Thymus (tissue), 11 donors: ENCODE measurements around the gene SPNS3. TPM values are rescaled to one million over a fixed set of nuclear protein-coding genes. Genes with fewer than 3 reads are reported as not detected.

Source experiments
- DNase-seq, 9 donors: peaks; one replicate each; pipeline ENCODE4 v3.0.0-alpha.2; 2013; ENCODE audit warnings: low spot score in 9 of 9, low read depth in 6 of 9, missing footprints in 1 of 9
- H3K27ac ChIP-seq, 2 donors: one replicate each; pipeline ENCODE4 v1.5.1; 2013; ENCODE audit warnings: control low read depth in 1 of 2, low read depth in 1 of 2, low read length in 1 of 2, mild to moderate bottlenecking in 1 of 2, moderate library complexity in 1 of 2
- H3K27me3 ChIP-seq, 2 donors: one replicate each; pipeline ENCODE4 v1.5.1; 2013; ENCODE audit warnings: low read length in 1 of 2; ENCODE audit not compliant: control insufficient read depth in 2 of 2, insufficient read depth in 1 of 2
- H3K36me3 ChIP-seq, 2 donors: one replicate each; pipeline ENCODE4 v1.5.1; 2013; ENCODE audit warnings: low read length in 1 of 2, mild to moderate bottlenecking in 1 of 2, moderate library complexity in 1 of 2; ENCODE audit not compliant: control insufficient read depth in 2 of 2, insufficient read depth in 2 of 2
- H3K4me1 ChIP-seq, 2 donors: one replicate each; pipeline ENCODE4 v1.5.1; 2013; ENCODE audit warnings: low read length in 2 of 2; ENCODE audit not compliant: control insufficient read depth in 2 of 2, insufficient read depth in 2 of 2
- H3K4me3 ChIP-seq, 2 donors: one replicate each; pipeline ENCODE4 v1.5.1; 2013; ENCODE audit warnings: low read length in 2 of 2, control low read depth in 1 of 2, mild to moderate bottlenecking in 1 of 2
- H3K9me3 ChIP-seq, 2 donors: one replicate each; pipeline ENCODE4 v1.5.1; 2013; ENCODE audit warnings: low read length in 1 of 2, mild to moderate bottlenecking in 1 of 2; ENCODE audit not compliant: control insufficient read depth in 2 of 2, insufficient read depth in 1 of 2
- WGBS: extraction: QIAGEN DNeasy Blood & Tissue Kit; methylation state at CpG from one replicate; pipeline ENCODE4 v1.1.7; 2013; 5-methylcytosine and 5-hydroxymethylcytosine counted together
- polyA plus RNA-seq: library from polyadenylated mRNA; stranded (reverse); fragments of 200-250 nt; gene quantifications from one replicate; pipeline ENCODE4 v1.2.3, GENCODE V29; 2013
- total RNA-seq: library from RNA; stranded (reverse); fragments of 120-200 nt; gene quantifications from one replicate; pipeline ENCODE4 v1.2.4, GENCODE V29; 2013
- donor health status: healthy.

SPNS3 gene
- total and polyA plus RNA-seq, 2 donors, result 9.1 to 11.5 TPM

DNA sequence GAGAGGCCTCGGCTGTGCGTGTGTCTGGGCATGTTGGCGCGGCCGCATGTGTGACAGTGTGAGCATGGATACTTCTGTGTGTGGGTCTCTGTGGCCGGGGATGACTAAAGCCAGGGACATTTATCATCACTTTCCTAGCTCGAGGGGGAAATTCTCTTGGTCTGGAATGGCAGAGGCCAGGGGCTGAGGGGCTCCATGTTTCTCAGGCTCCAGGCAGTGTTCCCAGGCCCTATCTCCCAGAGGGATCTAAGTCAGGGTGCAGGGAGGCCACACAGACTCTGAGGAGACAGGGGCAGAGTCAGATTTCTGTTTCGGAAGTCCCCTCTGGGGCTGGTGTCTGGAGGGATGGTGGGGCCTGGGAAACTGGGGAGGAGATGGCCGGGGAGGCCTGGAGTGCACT lies 41.3 kb downstream of the SPNS3 start:
- peaks cover 8 to 22% of the 10 kb centered on the region in 2 donors for H3K4me1 ChIP-seq
- no peaks in the 10 kb centered on the region for H3K36me3 ChIP-seq
- H3K27ac ChIP-seq, result no peak overlapping the region
- H3K9me3 ChIP-seq, result no peaks in the 10 kb centered on the region
- 96% methylated on average over 9 of the region's 9 CpGs for WGBS
- H3K27me3 ChIP-seq, result no peaks in the 10 kb centered on the region
- DNase-seq, result no peak
- H3K4me3 ChIP-seq, result no peak overlapping the region

DNA sequence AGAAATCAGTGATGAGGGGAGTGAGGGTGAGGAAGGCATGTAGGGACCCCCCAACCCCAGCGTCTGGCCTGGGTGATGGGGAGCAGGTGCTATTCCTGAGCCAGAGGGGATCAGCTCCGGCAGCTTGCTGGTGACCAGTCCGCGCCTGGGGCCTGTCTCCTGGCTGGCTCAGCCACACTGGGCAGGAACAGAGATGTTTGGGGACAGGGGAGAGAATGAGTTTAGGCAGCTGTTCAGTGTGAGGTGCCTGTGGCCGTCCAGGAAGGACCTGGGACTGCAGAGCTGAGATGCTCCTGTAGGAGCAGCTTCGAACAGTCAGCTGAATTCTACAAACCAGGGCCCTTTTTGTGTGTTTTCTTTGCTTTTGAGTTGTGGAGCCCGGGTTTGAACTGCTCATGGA lies 41.7 kb downstream of the SPNS3 start:
- Histone ChIP-seq H3K4me1 (peaks cover 8 to 27% of the 10 kb centered on the region in 2 donors), H3K4me3 (no peak overlapping the region), H3K27ac (no peak overlapping the region), H3K9me3 (no peaks in the 10 kb centered on the region), H3K27me3 (no peaks in the 10 kb centered on the region), H3K36me3 (no peaks in the 10 kb centered on the region)
- DNase-seq, result no peak
- 94% methylated on average over 7 of the region's 7 CpGs for WGBS

DNA sequence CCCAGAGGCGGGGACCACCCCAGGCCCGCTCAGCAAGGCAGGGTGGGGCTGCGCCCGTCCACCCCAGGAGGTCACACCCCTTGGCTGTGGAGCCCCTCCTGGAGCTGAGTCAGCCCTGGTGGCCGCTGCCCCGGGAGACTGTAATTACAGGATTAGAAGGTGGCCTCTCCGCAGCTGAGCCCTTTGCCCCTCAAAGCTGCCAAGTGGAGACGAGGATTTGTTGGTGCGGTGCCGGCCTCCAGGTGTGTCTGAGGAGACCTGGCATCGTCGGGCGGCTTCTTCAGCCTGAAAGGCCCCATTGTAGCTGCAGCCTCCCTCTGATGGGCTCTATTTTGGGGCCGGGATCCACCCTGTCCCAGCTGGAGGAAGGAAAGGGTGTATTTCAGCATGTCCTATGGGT lies 42.3 kb downstream of the SPNS3 start:
- no peak for DNase-seq

DNA sequence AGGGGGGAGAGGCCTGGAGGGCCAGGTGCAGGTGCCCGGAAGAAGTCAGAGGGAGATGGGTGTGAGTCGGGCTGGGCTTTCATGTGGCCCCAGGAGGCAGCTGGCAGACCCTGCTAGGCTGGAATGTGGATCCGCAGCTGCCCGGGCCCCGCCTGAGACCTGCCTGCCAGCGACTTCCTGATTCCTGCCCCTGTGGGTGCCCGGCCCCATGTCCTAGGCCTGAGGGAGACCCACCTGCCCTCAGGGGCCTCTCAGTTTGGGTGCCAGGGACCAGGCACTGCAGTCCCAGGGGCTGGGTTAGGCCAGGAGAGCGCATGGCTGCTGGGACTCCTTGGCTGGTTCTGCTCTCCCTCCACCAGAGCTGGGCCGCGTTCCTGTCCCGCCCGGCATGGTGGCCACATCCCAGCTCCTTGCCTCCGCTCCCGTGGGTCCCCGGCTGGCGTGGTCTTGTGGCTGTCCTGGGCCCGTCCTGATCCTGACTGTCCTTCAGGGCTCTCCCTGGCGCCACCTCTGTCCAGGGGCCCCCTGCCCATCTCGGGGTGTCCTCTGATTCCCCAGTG lies 42.9 kb downstream of the SPNS3 start:
- H3K27ac ChIP-seq, result no peak overlapping the region
- no peak overlapping the region for H3K4me3 ChIP-seq
- no peaks in the 10 kb centered on the region for H3K27me3 ChIP-seq
- H3K36me3 ChIP-seq, result no peaks in the 10 kb centered on the region
- peaks cover 18 to 38% of the 10 kb centered on the region in 2 donors for H3K4me1 ChIP-seq
- peak in 1 of 9 donors; percentile 50 for DNase-seq
- H3K9me3 ChIP-seq, result no peaks in the 10 kb centered on the region
- 70% methylated on average over 19 of the region's 19 CpGs for WGBS

More for the DNA sequence above, 42.3 kb downstream of the SPNS3 start:
- H3K27me3 ChIP-seq, result no peaks in the 10 kb centered on the region
- no peak overlapping the region for H3K27ac ChIP-seq
- H3K4me1 ChIP-seq, result peaks cover 13 to 33% of the 10 kb centered on the region in 2 donors
- no peaks in the 10 kb centered on the region for H3K9me3 ChIP-seq
- no peaks in the 10 kb centered on the region for H3K36me3 ChIP-seq
- 89% methylated on average over 14 of the region's 14 CpGs for WGBS
- H3K4me3 ChIP-seq, result no peak overlapping the region

DNA sequence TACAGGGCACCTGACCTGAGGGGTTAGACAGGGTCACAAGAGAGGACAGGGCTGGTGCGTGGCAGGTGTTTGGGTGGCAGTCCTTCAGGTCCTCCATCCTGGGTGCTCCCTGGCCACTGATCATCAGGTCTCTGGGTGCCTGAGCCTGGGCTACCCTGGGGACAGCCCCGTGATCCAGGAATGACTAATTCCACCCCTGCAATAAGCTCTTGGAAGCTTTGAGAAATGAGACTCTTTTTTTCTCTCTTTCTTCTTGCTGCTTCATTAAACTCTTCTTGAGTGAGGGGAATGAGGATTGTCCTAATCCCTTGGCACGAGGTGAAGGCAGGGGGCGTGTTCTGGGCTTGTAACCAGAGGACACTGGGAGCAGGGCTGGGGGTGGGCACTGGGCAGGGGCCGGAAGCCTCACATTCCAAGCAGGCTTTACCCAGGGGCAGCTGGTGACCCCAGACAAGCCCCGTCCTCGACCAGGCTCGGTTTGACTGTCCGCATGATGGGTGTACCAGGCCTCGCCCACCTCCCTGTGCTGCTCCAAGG lies 43.6 kb downstream of the SPNS3 start:
- Histone ChIP-seq H3K27me3 (no peaks in the 10 kb centered on the region), H3K4me1 (peaks cover 20 to 40% of the 10 kb centered on the region in 2 donors), H3K9me3 (no peaks in the 10 kb centered on the region), H3K27ac (no peak overlapping the region), H3K4me3 (no peak overlapping the region), H3K36me3 (peaks cover 0 to 3% of the 10 kb centered on the region in 2 donors)
- WGBS, result 94% methylated on average over 10 of the region's 10 CpGs
- DNase-seq, result no peak

DNA sequence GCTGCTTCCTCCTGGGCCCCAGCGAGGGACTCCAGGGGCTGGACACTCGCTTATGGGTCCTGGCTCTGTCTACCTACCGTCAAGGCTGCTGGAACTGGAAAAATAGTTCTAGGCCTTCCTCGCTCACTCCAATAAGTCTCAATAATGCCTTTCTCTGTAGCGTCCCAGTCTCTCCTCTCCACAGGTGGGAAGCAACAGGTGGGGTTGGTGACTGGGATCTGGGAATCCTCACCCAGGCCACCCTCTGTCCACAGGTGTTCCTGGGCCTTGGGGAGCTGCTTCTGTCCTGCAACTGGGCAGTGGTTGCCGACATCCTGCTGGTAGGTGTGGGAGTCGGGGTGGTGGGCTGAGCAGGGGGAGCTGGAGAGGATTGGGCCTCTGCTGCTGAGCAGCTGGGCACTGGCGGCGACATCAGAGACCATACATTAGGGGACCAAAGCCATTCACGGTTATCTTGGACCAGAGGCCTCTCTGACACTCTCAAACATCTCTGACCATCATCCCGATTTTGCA lies 44.6 kb downstream of the SPNS3 start:
- Histone ChIP-seq H3K27ac (no peak overlapping the region), H3K9me3 (peaks cover 0 to 3% of the 10 kb centered on the region in 2 donors), H3K4me1 (peaks cover 20 to 43% of the 10 kb centered on the region in 2 donors), H3K27me3 (no peaks in the 10 kb centered on the region), H3K4me3 (no peak overlapping the region), H3K36me3 (peaks cover 0 to 3% of the 10 kb centered on the region in 2 donors)
- 98% methylated on average over 11 of the region's 11 CpGs for WGBS
- DNase-seq, result no peak

DNA sequence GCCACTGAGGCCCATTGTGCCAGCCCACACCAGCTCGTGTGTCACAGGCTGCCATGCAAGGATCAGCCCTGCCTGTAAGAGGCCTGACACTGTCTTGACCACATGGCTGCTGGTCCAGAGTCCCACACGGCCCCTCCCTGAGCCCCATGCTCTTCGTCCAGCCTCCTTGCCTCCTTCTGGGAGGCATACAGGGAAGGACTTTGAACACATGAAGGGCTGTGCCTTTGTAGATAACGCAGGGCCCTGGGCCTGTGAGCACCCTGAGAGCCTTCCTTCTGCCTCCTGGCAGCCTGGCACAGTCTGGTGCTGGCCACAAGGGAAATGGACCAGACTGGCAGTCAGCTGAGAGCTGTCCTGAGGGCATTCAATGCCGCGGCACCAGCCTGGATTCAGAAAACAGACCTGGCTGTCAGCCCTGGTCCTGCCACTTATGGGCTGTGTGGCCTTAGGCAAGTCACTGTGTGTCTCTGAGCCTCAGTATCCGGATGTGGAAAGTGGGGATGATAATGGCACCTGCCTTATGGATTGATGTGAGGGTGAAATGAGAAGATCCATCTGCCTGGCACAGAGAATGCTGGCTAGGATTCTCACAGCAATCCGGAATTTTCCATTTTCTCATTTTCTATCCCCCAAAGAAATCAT lies 45.7 kb downstream of the SPNS3 start:
- DNase-seq, result no peak
- no peaks in the 10 kb centered on the region for H3K27me3 ChIP-seq
- WGBS, result 98% methylated on average over 8 of the region's 8 CpGs
- no peak overlapping the region for H3K27ac ChIP-seq
- H3K4me1 ChIP-seq, result peaks cover 20 to 43% of the 10 kb centered on the region in 2 donors
- H3K9me3 ChIP-seq, result peaks cover 0 to 3% of the 10 kb centered on the region in 2 donors
- H3K36me3 ChIP-seq, result peaks cover 0 to 3% of the 10 kb centered on the region in 2 donors
- H3K4me3 ChIP-seq, result no peak overlapping the region

DNA sequence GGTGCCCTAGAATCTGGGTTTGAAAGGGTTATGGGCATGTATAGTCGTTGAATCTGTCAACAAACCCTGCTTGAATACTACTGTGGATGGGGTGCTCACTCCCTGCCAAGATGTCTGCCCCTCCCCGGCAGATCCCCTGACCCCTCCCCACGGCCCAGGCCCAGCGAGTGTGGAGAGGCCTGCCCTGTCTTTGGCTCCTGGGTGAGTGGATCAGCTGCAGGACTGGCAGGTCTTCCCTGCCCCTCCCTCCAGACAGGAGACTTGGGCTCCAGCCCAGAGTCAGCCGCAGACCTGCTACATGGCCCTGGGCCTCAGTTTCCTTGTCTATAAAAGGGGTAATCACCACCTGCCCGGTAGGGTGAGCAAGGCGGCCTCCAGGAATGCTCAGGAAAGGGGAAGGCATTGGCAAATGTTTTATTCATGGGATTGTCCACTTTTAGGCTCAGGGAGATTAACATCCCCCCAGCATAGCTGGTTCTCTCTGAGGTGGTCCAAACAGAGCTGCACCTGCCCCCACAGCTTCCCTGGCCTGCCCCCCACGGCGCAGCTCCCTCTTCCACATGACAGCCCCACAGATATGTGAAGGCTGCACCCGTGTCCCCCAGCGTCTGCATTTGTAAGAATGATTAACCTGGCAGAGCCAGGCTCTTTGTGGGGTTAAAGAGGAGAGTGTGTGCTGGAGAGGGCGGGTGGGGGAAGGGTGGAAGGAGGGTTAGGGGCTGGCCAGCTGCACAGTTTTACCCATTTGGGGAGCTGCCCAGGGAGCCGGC lies 46.4 kb downstream of the SPNS3 start:
- DNase-seq, result no peak
- Histone ChIP-seq H3K4me3 (no peak overlapping the region), H3K27ac (peak overlapping the region in 1 of 2 donors; percentile 57), H3K4me1 (peaks cover 20 to 43% of the 10 kb centered on the region in 2 donors), H3K36me3 (peaks cover 0 to 3% of the 10 kb centered on the region in 2 donors), H3K27me3 (no peaks in the 10 kb centered on the region), H3K9me3 (peaks cover 0 to 3% of the 10 kb centered on the region in 2 donors)
- WGBS, result 64% methylated on average over 13 of the region's 13 CpGs
